ENCODE results near the gene PLCB4.

Gene PLCB4

GRCh38 chr20:9286501-9287461, 217.9 kb downstream of the PLCB4 start:
- no peak for DNase-seq

GRCh38 chr20:9287826-9288225, 218.9 kb downstream of the PLCB4 start:
- DNase-seq: no peak

GRCh38 chr20:9290331-9290730, 221.4 kb downstream of the PLCB4 start:
- no peak for DNase-seq

- no peak for DNase-seq
Observed at GRCh38 chr20:9293145-9293544, 224.3 kb downstream of the PLCB4 start.

DNA sequence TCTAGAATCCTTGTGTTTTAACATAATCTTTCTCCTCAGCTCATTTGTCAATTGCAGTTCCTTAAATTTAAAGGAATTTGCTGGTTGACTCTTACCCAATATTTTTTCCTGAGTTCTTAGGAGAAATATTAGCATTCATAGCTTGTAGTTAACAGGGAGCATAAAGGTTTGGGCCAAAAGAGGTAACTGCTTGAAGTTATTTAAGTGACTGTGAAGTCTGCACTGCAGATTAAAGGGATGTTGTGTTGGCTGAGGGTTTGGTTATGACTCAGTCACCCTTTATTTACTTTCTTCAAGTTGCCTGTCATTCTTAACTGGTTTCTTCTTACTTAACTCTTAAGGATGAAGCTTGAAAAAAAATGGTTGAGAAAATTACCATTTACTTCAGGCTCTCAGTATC, 225.2 kb downstream of the PLCB4 start:
- no peak for DNase-seq

DNA sequence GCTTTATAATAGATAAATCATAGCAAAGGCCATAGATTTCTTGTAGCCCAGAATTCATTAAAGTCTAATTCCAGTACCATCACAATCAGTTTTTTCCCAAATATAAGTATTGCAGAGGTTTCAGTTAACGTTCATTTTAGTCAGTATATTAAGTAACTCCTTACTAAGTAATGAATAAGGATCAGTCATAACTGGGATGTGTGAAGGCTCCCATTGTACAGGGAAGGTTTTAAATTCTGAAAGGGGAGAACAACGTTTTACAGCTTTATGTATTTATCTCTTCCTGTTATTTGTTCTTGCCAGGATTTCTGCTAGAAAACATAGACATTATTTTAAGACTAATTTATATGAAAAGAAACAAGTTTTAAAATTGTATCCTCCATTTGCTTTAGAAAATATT, 230.0 kb downstream of the PLCB4 start:
- DNase-seq: no peak

DNA sequence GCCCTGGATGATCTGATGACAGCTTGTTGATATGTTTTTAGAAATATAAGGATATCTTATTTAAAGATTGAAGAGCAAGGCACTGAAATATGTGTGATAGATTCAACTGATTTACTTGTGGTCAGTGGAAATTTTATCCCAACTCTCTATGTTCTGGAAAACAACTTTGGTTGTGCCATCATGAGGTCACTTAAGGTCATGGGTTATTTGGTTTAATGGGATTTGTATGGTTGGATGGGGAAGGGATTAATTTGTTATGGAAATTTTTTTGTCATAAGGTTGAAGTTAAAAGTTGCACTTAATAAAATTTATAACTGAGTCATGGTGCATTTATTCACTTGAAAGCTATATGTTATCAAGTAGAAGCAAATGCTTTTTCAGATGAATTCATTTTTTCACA, 231.2 kb downstream of the PLCB4 start:
- no peak for DNase-seq

- no peak for DNase-seq
Observed at GRCh38 chr20:9300534-9300933, 231.6 kb downstream of the PLCB4 start.

- DNase-seq: no peak
Observed at GRCh38 chr20:9301129-9302090, 232.5 kb downstream of the PLCB4 start.

GRCh38 chr20:9302091-9302462, 233.2 kb downstream of the PLCB4 start:
- DNase-seq: no peak

DNA sequence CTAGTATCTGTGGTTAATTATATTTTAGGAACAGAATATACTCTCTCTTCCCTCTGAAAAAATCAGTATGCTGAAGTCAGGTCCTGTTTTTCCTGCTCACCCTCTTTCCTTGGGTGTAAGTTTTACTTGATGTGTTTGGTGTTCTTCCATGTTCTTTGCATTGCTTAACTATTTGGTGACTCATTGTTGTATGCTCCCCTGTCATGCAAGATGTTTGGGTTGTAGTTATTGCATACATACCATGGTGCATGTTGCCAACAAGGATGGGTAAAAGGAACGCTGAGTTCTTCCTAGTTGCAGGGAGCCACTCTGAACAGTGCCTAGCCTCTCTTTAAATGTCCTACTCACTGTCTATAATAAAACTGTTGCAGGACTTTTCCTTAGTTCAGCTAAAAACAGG, 237.6 kb downstream of the PLCB4 start:
- DNase-seq: no peak

DNA sequence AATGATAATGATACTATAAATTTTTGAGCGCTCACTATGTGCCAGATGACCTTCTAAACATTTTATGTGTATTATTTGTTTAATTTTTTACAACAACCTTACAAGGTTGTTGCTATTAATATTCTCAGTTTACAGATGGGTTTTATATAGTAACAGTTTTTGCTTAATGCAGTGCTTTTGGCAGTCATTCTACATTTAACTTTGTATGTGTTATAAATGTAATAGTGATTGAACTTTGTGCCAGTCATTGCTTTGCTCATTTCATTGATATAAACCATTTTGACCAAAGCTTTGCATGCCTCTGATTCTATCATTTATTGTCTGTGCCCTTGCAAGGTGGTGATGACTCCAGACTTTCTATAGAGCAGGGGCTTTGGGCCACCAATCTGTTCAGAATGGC, 239.2 kb downstream of the PLCB4 start:
- DNase-seq: no peak

GRCh38 chr20:9311132-9311531, 242.2 kb downstream of the PLCB4 start:
- DNase-seq: no peak

DNA sequence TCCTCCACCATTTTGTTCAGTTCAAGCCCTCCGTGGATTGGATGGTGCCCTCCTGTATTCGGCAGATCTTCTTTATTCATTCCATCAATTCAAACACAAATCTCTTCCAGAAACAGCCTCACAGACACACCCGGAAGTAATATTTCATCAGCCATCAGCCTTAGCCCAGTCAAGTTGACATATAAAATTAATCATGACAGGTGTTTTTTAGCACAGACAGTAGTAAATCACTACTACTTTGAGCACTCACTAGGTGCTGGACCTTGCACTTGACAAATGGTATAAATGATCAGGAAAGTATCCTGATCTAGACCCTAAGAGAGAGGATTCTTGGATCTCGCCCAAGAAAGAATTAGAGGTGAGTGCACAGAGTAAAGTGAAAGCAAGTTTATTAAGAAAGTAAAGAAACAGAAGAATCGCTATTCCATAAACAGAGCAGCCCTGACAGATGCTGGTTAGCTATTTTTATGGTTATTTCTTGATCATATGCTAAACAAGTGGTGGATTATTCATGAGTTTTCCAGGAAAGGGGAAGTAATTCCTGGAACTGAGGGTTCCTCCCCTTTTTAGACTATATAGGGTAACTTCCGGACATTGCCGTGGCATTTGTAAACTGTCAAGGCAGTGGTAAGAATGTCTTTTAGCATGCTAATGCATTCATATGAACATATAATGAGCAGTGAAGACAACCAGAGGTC, 250.9 kb downstream of the PLCB4 start:
- DNase-seq: no peak

GRCh38 chr20:9321007-9321406, 252.1 kb downstream of the PLCB4 start:
- no peak for DNase-seq

GRCh38 chr20:9322661-9323060, 253.8 kb downstream of the PLCB4 start:
- no peak for DNase-seq

DNA sequence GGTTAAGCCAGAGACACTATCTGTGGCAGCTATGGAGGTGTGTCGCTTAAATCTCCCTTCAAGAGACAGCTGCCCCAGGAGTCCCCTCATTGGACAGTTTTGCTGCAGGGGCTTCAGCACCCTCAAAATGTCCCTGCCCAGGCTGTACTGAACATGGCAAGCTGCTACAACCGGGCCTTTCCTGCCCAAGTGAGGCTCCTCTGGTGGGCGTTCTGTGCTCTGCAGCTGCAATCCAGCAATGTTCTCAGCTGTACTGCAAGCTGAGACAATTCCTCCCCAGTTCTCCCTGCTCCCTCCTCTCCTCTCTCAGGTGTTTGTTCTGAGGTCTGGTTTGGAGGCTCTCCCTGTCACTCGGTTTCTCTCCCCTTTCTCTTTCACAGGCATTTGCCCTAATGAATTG, 254.7 kb downstream of the PLCB4 start:
- no peak for DNase-seq

DNA sequence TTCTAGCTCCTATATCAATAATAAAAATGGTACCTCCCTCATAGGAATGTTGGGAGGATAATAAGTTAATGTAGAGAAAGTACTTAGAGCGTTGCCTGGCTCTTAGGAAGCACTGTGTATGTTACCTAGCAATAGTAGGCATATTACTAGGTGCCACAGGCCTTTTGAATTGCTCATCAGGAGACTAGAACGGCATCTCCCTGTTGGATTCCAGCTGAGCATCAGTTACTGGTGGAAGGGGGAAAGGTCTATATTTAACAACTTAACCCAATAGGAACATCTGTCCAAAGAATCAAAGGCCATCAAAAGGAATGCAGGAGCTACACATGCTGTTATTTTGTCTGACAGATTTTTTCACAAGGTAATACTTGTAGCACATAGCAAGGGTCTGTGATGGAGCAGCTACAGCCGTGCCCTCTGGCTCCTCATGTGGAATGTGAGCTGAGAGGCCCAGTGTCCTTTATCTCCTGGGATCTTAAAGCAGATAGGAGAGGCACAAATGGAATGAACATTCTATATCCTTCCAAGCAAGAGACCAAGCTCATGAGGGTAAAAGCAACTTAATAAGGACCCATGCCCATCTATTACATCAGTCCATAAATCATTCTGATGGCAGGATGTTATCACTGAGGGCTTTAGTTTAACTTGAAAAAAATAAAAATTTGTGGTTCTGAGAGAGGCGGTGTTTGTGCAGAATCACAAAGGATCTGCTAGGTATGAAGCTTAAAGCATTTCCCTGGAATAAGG, 260.6 kb downstream of the PLCB4 start:
- DNase-seq: no peak

DNA sequence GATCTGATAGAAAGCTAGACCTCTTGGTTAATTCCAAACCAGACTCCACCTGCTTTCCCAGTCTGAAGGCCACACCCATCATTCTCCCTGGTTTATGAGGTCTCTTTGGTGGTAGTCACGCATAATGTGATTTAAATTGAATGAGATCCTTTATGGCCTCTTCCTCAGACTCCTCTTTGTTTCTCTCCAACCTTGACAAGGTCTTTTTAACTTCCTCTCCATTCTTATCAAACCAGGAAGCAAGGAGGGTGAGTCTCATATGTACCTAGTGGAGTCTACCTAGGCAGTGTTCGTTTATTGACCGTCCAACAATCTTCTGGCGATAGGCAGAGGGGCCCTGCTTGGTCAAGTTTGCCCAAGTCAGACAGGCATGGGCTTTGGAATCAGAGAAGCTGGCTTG, 261.3 kb downstream of the PLCB4 start:
- DNase-seq: no peak

DNA sequence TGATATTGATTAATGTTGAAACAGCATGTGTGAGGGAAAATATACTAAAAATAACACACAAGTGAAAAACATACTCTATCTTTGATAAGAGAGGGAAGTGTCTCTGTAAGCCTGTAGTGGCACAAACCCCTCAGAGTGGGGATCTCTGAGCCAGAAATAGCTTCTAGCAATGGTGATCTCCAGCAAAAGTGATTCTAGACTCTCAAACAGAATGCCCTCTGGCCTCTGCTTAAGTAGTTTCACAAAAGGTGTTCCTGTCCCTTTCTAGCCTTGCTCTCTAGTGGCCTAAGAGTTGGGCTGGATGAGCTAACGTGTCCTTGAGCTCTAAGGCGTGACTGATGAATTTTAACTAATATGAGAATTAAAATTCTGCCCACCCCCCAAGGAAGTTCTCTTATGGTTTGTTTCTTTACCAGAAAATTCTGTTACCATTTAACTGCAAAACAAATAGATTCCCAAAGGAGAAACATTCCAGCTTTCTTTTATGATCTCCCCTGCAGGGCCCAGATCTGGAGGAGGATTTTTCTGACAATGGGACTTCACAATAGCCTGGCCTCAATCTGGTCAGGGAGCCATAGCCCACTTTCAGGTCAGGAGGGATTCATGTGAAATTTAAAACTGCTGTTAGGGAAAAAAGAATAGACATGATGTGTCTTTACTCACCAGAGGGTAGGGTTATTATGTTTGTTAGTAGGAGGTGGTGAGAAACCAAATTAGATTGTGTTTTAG, 263.0 kb downstream of the PLCB4 start:
- no peak for DNase-seq

DNA sequence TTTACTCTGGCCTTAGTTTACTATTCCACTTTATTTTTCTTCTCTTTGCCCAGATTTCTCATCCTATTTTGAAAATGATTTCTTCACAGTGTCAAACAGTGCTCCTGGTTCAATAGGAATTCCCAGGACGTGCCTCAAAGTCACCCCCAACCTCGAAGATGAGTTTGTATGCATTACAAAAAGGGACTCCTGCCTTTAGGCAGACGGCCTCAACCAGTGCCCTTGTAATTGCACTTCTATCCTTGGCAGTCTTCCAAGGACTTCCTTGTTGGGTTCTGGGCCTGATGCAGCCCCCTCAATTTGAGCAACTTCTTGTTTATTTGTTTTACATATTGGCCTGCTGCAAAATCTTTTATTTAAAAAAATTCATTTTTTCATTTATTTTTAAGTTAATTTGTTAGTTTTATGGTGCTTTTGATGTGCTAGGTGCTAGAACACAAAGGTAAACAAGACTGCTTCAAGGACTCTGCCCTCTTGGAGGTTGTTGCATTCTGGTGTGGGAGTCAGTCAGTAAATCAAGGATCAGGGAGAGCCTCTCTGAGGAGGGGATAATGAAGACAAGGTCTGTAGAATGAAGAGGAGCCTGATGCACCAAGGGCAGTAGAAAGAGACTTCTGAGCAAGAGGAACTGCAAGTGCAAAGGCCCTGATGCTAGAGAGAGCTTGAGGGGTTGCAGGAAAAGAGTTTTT, 264.0 kb downstream of the PLCB4 start:
- DNase-seq: no peak

All from stimulated activated CD4-positive, alpha-beta T cell treated with anti-CD3 and anti-CD28 coated beads, Interleukin-2, amount 100 ng/mL, for 24 hours (primary cell).